SK-N-SH (cell line): ENCODE measurements around the gene SERP2.

ENCODE experiments used
- CTCF ChIP-seq: fragments of 200-600 bp; sonication (generic); IDR thresholded peaks from 2 replicates; pipeline ENCODE4 v1.6.1; 2017; ENCODE audit warnings: antibody characterized with exemption, mild to moderate bottlenecking, moderate library complexity
- TAF1 ChIP-seq: IDR thresholded peaks from 2 replicates; pipeline ENCODE4 v1.6.1; 2012; ENCODE audit warnings: low read depth, mild to moderate bottlenecking, low read length, moderate library complexity, borderline replicate concordance
- TCF12 ChIP-seq: IDR thresholded peaks from 2 replicates; pipeline ENCODE4 v1.4.0; 2012
- ZBTB33 ChIP-seq: IDR thresholded peaks from 2 replicates; pipeline ENCODE4 v1.4.0; 2012; ENCODE audit warnings: low read depth, borderline replicate concordance

GRCh38 chr13:44439452-44440024 is 65.9 kb downstream of the SERP2 start:
- TF ChIP-seq TAF1 = no peak
- TF ChIP-seq CTCF = no peak
- no peak for TF ChIP-seq TCF12
- TF ChIP-seq ZBTB33 = no peak
